Medulla oblongata (tissue), 1 donor: ENCODE results near the gene TLE5.
"Not testable (repeated sequence)": the region's sequence is repeated elsewhere in the genome, so short reads cannot be mapped to it uniquely, and the experiment has no call there.

Source experiments
- DNase-seq: peaks from one replicate; pipeline ENCODE4 v3.0.0-alpha.2; 2015; ENCODE audit errors: extremely low spot score

TLE5 gene

DNA sequence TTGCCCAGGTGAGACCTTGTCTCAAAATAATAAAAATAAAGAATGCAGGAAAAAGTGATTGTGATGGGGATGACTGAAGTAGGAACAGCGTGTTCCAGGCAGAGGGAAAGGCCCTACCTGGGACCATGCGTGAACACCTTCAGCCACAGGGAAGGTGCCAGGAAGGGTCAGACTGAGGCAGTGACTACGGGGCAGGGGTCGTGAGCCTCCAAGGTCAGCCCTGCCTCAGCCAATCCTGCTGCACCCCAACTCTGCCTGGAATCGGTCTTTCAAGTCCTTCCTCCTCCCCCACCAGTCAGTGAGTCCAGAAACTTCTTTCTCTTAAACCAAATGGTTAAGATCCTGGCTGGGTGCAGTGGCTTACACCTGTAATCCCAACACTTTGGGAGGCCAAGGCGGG lies 17.1 kb downstream of the TLE5 start:
- DNase-seq = no peak

DNA sequence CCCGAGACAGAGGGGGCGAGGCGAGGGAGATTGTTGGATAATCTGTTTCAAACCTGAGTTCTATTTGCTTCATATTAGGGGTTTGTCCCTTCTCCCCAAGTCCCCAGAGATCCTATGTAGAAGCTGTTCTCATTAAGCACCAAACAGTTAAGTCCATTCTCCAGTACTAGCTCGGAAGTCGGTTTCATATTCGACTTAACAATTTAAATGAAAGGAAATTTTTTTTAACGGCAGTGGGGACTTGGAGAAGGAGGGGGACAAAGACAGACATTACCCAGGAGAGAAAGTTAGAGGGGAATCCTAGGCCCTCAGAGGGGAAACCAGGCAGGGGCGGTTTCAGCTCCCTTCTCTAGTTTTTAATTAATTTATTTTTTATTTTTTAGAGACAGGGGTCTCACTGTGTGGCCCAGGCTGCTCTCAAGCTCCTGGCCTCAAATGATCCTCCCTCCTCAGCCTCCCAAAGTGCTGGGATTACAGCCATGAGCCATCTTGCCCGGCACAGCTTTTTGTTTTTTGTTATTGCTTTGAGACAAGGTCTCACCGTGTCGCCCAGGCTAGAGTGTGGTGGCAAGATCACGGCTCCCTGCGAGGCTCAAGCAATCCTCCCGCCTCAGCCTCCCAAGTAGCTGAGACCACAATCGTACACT lies 19.6 kb downstream of the TLE5 start:
- DNase-seq = no peak

DNA sequence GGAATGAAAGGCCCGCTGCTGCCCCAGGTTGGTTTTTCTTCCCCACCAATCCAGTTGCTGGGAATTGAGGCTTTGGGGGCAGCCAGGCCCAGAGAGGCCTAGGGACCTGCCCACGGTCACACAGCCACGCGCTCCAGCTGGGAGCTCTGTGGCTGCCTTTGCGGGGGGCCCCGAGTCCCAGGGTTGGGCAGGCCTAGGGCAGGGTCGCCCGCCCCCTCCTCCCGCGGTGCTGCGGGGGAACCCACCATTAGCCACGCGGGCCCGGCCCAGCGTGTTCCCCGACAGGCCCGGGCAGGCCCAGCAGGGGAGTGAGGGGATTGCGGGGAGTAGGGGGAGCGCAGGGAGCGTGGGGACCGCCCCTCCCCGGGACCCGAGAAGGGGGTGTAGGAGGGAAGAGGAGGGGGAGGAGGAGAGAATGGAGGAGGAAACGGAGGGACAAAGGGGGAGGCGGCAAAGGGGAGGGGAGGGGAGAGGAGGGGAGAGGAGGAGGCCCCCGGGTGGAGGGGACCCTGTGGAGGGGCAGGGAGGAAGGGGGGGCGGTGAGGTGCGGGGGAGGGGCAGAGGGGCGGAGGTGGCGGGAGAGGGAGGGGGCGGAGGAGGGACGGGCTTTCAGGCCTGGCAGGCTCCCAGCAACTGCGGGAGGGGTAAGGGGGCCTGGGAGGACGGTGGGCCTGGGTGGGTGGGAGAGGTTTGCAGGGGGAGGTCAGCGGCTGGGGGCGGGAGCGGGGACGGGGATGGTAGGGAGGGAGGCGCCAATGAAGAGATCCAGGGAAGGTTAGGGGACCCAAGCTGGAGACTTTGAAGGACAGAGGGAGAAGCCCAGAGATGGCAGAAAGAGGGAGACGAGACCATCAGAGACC lies 20.3 kb downstream of the TLE5 start:
- DNase-seq = no peak

DNA sequence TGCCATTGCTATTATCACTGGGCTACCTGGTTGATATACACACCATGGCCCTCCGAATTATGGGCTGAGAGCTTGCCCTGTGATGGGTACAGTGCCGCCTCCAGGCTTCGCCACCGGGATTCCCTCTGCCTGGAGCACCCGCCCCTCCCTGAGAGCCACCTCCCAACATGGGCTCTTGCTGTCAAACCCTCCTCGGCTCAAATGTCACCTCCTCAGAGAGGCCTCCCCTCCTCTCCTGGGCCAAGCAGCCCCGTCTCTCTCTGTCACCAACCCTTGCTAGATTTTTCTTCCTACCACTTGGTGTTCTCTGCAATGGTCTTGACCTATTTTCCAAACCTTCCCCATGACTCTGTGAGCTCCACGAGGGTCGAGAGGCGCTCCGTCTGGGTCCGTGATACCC lies 21.0 kb downstream of the TLE5 start:
- DNase-seq = no peak

DNA sequence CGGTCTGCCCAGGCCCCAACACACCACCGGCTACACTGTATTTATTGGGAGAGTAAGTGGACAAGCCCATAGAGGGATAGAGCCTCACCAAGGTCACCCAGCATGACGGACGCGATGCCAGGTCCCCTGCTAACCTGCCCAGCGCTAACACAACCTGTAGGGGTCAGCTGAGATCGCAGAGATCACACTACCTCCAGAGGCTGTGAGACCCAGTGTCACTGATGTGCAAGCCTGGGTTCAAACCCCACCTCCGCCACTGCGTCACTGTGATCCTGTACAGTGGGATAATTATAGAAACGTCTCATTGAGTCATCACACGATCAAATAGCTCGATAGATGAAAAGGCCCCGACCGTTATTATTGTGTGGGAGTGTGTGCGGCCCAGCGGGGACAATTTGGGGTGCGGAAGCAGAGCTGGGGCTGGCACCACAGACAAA lies 22.6 kb downstream of the TLE5 start:
- DNase-seq = no peak

DNA sequence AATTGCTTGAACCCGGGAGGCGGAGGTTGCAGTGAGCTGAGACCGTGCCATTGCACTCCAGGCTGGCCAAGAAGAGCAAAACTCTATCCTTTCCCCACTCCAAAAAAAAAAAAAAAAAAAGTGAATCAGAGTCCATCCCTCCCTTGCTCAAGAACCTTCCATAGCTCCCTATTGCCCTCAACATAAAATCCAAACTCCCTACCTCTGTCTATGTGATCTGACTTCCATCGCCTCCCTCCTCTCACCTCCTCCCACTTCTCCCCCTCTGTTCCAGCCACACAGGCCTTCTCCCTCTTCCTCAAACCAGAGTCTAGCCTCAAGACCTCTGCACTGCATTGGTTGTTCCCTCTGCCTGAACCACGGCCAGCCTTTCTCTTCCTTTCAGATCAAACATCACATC lies 23.2 kb downstream of the TLE5 start:
- DNase-seq = no peak

DNA sequence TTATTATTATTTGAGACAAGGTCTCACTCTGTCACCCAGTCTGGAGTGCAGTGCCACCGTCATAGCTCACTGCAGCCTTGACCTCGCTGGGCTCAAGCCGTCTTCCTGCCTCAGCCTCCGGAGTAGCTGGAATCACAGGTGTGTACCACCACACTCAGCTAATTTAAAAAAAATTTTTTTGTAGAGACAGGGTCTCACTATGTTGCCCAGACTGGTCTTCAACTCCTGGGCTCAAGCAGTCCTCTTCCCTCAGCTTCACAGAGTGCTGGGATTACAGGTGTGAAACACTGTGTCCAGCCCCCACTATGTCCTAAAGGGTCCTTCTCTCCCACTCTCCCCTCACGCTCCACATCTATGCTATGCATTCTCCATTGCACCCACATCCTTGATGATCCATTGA lies 24.1 kb downstream of the TLE5 start:
- DNase-seq = no peak

DNA sequence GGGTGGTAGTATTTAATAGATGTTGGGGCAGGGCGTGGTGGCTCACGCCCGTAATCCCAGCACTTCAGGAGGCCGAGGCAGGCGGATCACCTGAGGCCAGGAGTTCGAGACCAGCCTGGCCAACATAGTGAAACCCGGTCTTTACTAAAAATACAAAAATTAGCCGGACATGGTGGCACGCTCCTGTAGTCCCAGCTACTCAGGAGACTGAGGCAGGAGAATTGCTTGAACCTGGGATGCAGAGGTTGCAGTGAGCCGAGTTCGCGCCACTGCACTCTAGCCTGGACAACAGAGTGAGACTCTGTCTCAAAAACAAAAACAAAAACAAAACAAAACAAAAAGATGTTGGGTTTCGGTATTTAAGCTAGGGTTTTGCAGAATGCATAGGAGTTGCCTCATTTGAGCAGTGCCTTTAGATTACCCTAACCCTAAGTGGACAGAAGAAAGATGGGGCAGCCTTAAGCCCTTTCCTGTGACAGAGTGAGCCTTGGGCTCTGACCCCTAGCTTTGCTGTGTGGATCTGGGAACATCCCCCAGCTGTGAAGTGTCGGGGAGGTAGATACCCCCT lies 25.2 kb downstream of the TLE5 start:
- not testable (repeated sequence) for DNase-seq

DNA sequence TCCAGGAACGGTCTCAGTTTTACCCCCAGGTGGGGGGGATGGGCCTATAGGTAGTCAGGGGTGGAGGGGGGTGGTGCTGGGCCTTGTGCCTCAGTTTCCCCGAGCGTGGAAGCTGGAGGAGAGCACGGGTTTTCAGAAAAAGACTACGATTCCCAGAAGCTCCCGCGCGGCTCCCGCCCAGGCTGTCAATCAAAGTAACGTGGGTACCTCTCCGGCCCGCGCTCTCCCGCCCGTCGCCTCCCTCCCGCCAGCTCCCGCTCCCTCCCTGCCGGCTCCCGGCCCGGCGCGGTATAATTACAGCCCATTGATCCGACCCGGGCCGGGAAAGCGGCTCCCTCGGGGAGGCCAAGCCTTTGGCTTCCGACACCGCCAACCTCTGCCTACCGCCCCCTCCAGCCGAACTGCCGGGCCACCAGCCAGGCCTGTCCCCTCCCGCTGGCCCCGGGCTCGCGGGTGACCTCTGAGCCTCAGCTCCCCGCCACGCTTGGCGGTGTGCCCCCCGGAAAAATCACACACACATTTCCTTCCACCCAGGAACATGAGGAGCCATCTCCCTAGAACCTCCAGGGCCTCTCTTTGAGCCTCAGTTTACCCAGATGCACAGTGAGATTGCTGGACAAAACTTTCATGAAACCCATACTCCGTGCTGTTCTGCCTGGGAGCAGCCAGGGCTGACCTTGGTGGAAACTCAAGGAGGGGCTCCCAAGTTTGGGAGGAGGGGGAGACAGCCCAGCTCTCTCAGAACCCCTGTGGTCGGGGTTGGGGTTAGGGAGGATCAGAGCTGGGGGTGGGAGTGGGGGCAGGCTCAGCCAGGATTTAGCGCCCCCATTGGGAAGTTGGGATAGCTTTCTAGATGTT lies 25.9 kb downstream of the TLE5 start:
- peak; percentile 95 for DNase-seq

DNA sequence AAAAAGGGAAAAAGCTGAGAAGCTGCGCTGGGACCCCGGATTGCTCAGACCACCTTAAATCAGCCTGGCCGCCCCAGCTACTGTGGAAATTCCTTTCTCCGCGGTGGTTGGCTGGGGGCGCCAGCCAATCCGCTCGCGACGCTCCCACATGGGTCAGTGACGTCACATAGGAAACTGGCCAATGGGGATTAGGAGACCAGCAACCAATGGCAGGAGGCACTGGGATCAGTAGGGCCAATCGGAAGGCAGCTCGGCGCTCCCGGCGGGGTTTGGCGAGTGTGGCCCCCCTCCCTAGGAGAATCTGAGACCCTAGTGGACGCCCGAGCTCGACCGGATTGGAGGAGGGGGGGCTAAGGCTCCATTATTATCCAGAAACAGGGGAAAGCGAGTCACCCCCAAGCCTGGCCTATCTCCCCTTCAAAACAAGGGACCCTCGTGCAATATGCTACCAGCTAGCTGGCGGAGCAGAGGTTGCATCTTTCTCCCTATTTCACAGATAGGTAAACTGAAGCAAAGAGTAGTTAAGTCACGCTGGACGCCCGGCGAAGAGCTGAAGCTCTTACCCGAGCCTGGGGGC lies 26.7 kb downstream of the TLE5 start:
- peak; percentile 99 for DNase-seq

DNA sequence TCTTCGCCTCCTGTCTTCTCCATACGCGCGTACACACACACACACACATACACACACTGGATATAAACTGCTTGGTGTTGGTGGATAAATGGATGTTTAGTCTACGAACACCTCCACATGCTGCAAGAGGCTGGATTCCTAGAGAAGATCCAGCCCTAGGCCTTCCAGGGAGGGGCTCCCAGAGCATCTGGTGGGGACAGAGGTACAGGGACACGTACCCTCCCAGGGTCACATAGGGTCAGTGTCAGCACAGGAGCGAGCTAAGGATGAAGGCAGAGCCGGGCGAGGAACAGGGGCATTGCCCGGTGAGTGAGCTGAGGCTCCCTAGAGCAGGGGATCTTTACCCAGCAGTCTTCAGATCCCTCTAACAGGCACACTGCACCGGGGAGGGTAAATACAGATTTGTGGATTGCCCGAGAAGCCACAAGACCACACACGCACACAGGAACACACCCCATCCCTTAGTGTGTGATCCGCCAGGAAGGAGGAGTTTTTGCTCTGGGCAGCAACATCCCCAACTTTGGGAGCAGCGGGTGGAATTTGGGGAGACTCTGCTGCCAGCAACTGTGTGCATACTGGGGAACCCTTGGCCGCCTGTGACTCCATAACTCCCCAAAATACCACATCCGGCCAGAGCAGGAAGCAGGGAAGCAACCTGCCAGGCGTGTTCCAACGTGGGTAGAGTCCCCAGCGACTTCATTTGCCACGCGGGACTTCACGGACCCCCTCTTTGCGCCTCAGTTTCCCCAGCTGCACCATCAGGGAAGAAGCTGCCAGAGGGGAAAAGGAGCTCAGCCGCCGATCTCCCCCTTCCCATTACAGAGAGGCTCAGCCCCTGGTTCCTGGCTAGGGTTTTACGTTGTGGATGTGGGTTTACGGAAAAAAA lies 27.4 kb downstream of the TLE5 start:
- no peak for DNase-seq

DNA sequence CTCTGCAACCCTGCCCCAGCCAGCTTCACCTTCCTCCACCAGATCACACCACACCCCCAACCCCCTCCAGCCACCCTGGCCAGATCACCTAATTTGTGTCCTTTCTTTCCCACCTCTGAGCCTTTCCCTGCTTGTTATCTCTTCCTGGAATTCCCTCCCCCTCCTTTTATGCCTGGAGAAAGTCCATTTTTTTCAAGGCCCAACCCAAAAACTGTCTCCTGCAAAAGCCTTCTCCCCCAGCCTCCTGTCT lies 28.0 kb downstream of the TLE5 start:
- no peak for DNase-seq

DNA sequence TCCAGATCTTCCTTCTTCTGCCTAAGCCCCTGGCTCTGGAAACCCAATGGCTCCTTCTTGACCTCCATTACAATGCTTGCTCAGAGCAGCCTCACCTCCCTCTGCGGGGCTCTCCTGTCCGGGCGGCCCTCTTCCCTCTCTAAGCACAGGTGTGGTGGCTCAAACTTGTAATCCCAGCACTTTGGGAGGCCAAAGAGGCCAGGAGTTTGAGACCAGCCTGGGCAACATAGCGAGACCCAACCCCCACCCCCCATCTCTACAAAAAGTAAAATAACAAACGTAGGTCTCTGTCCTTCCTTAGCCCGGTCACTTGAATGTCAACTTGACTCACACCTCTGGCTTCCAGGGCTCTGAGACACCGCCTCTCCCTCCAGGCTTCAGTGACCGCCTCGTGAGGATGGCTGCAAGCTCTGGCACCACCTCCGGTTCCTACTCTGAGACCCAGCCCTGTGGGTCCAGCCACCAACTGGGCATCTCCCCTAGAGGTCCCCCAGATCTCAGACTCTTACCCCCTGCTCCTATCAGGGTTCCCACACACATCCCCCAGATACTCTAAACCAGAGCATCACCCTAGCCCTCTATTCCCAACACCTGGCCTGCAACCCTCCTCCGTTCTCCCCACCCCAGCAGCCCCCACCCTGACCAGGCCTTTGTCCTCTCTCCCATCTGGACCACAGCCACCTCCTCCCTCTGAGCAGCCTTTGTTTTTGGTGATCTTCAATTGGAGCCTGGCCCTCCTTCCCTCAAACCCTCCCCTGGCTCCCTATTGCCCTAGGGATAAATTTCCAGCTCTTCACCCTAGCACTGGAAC lies 28.5 kb downstream of the TLE5 start:
- DNase-seq = peak; percentile 47

DNA sequence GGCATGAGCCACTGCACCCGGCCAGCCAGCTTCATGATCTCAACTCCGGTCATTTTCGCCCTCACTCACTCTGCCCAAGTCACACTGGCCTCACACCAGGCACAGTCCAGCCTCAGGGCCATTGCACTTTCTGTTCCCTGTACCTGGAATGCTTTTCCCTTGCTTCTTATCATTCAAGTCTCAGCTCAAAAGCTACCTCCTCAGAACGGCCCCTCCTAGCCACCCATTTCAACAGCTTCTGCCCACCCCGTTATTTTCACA lies 30.8 kb downstream of the TLE5 start:
- no peak for DNase-seq

DNA sequence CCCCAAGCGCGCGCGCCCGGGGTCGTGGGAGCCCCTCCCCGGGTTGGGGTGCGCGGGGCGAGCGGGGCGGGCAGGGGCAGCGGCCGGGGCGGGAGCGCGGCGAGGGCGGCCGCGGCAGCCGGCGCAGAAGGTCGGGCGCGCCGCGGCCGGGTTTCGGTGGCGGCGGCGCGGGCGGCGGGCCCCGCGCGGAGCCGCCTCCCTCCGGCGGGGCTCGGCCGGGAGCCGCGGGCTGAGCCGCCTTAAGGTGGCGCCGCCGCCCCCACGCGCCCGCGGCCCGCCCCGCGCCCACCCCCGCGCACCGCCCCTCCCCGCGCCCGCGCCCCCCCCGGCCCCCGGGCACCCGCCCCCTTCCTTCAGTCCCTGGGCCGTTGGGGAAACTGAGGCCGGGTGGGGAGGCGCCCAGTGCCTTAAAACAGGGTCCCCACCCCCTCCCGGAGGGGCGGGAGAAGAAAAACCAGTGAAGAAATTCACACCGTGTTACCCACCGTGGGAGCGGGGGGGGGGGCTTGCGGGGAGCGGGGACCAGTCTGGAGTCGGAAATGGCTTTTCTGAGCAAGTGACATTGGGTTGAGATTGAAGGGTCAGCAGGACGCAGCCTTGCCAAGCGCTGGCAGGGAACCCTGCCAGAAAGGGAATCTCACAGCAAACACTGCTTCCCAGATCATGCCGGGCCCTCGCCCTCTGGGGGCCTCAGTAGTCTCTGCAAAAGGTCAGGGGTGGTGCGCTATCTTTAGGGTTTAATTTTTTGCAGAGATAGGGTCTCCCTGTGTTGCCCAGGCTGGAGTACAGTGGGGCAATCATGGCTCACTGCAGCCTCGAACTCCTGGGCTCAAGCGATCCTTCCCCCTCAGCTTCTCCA lies 33.0 kb downstream of the TLE5 start, which contains the start of gene TLE2:
TLE2 (minus strand) TSS at position 216 of the 859 bp plus-strand sequence. CDS start 376 bp downstream, outside the sequence.
- no peak for DNase-seq

DNA sequence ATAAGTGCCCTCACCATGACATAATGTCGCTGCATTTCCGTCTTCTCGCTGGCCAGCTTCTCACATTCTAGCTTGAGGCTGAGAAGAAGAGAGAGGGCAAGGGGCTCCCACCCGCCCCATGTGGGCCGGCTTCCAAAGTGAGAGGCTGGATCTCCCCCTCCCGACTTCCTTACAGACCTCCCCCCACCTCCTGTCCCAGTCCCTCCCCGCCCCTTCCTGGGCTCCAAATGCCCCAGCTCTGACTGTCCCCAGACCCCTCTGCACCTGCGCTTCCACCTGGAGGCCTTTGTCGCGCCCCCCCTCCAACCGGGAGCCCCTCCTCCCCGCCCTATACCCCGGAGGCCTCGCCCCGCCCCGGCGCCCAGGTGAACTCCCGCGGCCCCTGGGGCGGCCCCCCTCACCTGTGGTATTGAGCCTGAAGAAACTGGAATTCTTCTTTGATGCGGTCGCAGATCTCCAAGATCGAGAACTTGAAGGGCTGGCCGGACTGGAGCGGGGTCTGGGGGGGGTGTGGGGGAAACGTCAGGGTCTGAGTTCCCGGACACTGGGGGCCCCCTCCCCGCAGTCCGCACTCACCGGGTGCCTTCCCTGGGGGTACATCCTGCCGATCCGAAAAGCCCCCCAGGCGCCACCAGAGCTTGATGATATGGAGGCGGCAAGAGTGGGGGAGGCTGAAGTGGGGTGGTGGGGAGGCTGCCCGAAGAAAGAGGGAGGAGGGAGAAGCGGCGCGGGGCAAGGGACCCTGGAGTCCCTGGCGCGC lies 33.8 kb downstream of the TLE5 start:
- DNase-seq = no peak

DNA sequence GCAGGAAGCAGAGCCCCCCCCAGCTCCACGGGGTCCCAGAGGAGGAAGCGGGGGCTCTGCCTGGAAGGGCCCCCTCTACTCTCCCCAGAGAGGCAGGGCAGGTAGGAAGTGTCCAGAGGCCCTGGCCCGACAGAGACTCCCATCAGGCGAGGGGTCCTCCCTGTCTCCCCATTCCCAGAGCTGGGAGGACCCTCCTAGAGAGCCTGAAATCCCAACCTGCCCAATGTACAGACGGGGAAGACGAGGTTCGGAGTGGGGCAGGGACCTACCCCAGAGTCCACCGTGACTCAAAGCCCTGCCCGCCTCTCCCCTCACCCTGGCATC lies 34.4 kb downstream of the TLE5 start:
- no peak for DNase-seq

DNA sequence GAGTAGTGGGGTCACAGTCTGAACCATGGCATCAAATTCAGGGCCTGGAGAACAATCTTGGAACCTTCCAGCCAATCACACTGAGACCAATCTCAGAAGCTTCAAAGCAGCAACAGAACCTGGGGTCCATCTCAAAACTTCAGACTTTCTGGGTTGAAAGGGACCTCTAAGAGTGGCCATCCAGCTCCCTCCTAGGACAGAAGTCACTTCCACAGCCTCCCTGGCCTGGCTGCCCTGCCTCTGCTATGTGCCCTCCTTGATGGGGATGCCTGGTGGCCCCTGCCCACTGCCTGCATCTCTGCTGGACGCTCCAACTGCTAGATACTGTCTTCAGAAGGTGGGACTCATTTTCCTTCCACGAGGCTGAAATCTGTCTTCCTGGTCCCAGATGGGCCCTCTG lies 35.0 kb downstream of the TLE5 start:
- no peak for DNase-seq

DNA sequence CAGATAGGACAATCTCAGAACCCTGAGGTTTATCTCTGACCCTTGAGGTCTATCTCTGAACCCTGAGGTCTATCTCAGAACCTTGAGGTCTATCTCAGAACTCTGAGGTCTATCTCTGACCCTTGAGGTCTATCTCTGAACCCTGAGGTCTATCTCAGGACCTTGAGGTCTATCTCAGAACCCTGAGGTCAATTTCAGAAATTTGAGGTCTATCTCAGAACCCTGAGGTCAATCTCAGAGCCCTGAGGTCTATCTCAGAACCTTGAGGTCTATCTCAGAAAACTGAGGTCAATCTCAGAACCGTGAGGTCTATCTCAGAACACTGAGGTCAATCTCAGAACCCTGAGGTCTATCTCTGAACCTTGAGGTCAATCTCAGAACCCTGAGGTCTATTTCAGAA lies 35.5 kb downstream of the TLE5 start:
- no peak for DNase-seq
